Right renal cortex interstitium (tissue), 3 donors: ENCODE measurements around the gene ARHGAP24. TPM values are rescaled to one million over a fixed set of nuclear protein-coding genes. Genes with fewer than 3 reads are reported as not detected.
A peak's percentile ranks its signal among the peaks of the same experiment; 100 is the strongest.

ENCODE experiments used
- DNase-seq, 3 donors: peaks; one replicate each; pipeline ENCODE4 v3.0.0-alpha.2; 2013; ENCODE audit warnings: low read depth in 3 of 3, low spot score in 2 of 3
- polyA plus RNA-seq, 3 donors: library from polyadenylated mRNA; unstranded; fragments of 120-200 nt; gene quantifications; one replicate each; pipeline ENCODE4 v1.2.1, GENCODE V29; 2013; ENCODE audit not compliant: insufficient read length in 3 of 3

ARHGAP24 gene
- polyA plus RNA-seq, 3 donors: 130 to 142 (median 138) TPM

- peak; percentile 47 to 61 (median 48) for DNase-seq
These were observed 569.0 kb downstream of the ARHGAP24 start for GRCh38 chr4:86043755-86044592.

GRCh38 chr4:86044593-86044985 lies 569.6 kb downstream of the ARHGAP24 start:
- DNase-seq: no peak

GRCh38 chr4:86048426-86048825 lies 573.5 kb downstream of the ARHGAP24 start:
- no peak for DNase-seq

GRCh38 chr4:86050496-86050895 lies 575.5 kb downstream of the ARHGAP24 start:
- no peak for DNase-seq
